Testis (tissue), 3 donors: Measurements from ENCODE around the gene LRRN4CL. TPM values are rescaled to one million over a fixed set of nuclear protein-coding genes. Genes with fewer than 3 reads are reported as not detected.
A peak's percentile ranks its signal among the peaks of the same experiment; 100 is the strongest.
"Not testable (repeated sequence)": the region's sequence is repeated elsewhere in the genome, so short reads cannot be mapped to it uniquely, and the experiment has no call there.

ENCODE experiments used
- DNase-seq: peaks from one replicate; pipeline ENCODE4 v3.0.0-alpha.2; 2019
- H3K27ac ChIP-seq, 2 donors: fragments of 200-600 bp; sonication (generic); one replicate each; pipeline ENCODE4 v1.5.1; 2019
- H3K27me3 ChIP-seq: fragments of 200-600 bp; sonication (generic); one replicate; pipeline ENCODE4 v1.5.1; 2019
- H3K36me3 ChIP-seq: fragments of 200-600 bp; sonication (generic); one replicate; pipeline ENCODE4 v1.5.1; 2017; ENCODE audit warnings: low read depth; ENCODE audit errors: missing control alignments
- H3K4me1 ChIP-seq: fragments of 200-600 bp; sonication (generic); one replicate; pipeline ENCODE4 v1.5.1; 2019
- H3K4me3 ChIP-seq, 2 donors: fragments of 200-600 bp; sonication (generic); one replicate each; pipeline ENCODE4 v1.5.1; 2017 to 2019
- H3K9me3 ChIP-seq: fragments of 200-600 bp; sonication (generic); one replicate; pipeline ENCODE4 v1.5.1; 2017
- POLR2A ChIP-seq: fragments of 450-650 bp; IDR thresholded peaks from one replicate; pipeline ENCODE4 v1.6.1; 2017; ENCODE audit warnings: antibody characterized with exemption, mild to moderate bottlenecking, moderate library complexity
- WGBS, 2 donors: methylation state at CpG; one replicate each; pipeline ENCODE4 v1.1.5; 2018; 5-methylcytosine and 5-hydroxymethylcytosine counted together
- intact Hi-C: fragments of 100-400 bp; cut with DNase I; formaldehyde crosslinking; loops from one replicate; pipeline ENCODE4 v1.15.1; 2023; ENCODE audit warnings: low total_unique reads
- polyA plus RNA-seq: library from polyadenylated mRNA; stranded (reverse); fragments of 350-450 nt; fragmentation: Illumina TruSeq; extraction: RNeasy Lipid Tissue Mini Kit (QIAGEN cat#74804); gene quantifications from one replicate; pipeline ENCODE4 v1.2.3, GENCODE V29; 2014; ENCODE audit warnings: low read depth, low replicate concordance; ENCODE audit not compliant: insufficient read depth
- total RNA-seq, 2 donors: library from RNA; depleted of rRNA; stranded (reverse); fragments of >200 nt; gene quantifications; one replicate each; pipeline ENCODE4 v1.2.3, GENCODE V29; 2016
- TF ChIP-seq, protein P1 (sequence below), 3 experiments: fragments of 450-650 bp in 2 of 3; fragments of 200-600 bp in 1 of 3; sonication (generic) in 1 of 3; IDR thresholded peaks; one replicate each; pipeline ENCODE4 v1.5.1; 2016 to 2019; ENCODE audit warnings: antibody characterized with exemption in 3 of 3, mild to moderate bottlenecking in 2 of 3, moderate library complexity in 1 of 3

LRRN4CL gene
- total and polyA plus RNA-seq, 3 donors from 2014 or later: 4.7 to 5.6 (median 5.0) TPM

DNA sequence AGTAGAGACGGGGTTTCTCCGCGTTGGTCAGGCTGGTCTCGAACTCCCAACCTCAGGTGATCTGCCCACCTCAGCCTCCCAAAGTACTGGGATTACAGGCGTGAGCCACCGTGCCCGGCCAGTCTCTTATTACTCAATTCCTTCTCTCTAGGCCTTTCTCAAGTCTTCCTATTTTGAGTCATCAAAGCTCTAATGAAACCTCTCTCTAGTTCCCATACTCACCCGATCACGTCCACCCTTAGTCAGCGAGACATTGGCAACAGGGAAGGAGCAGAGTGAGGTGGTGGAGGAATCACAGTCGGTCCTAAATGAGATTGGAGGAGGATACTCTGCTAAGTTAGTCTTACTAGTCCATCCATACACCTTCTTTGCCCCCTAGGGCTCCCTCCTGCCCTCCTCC, 12.9 kb upstream of the LRRN4CL start:
- no peaks in the 10 kb centered on the region for H3K9me3 ChIP-seq
- H3K27ac ChIP-seq: no peak overlapping the region
- TF ChIP-seq POLR2A: no peak
- TF ChIP-seq, protein P1, sequence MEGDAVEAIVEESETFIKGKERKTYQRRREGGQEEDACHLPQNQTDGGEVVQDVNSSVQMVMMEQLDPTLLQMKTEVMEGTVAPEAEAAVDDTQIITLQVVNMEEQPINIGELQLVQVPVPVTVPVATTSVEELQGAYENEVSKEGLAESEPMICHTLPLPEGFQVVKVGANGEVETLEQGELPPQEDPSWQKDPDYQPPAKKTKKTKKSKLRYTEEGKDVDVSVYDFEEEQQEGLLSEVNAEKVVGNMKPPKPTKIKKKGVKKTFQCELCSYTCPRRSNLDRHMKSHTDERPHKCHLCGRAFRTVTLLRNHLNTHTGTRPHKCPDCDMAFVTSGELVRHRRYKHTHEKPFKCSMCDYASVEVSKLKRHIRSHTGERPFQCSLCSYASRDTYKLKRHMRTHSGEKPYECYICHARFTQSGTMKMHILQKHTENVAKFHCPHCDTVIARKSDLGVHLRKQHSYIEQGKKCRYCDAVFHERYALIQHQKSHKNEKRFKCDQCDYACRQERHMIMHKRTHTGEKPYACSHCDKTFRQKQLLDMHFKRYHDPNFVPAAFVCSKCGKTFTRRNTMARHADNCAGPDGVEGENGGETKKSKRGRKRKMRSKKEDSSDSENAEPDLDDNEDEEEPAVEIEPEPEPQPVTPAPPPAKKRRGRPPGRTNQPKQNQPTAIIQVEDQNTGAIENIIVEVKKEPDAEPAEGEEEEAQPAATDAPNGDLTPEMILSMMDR (IDR thresholded peaks at IDR 0.05): no peak
- DNase-seq: no peak
- H3K4me3 ChIP-seq: no peak overlapping the region
- no peaks in the 10 kb centered on the region for H3K27me3 ChIP-seq
- WGBS, 2 donors: 93 to 95% methylated on average over 11 of the region's 11 CpGs
- H3K36me3 ChIP-seq: no peaks in the 10 kb centered on the region
- intact Hi-C loops: no loop called here
- peaks cover 17% of the 10 kb centered on the region for H3K4me1 ChIP-seq

DNA sequence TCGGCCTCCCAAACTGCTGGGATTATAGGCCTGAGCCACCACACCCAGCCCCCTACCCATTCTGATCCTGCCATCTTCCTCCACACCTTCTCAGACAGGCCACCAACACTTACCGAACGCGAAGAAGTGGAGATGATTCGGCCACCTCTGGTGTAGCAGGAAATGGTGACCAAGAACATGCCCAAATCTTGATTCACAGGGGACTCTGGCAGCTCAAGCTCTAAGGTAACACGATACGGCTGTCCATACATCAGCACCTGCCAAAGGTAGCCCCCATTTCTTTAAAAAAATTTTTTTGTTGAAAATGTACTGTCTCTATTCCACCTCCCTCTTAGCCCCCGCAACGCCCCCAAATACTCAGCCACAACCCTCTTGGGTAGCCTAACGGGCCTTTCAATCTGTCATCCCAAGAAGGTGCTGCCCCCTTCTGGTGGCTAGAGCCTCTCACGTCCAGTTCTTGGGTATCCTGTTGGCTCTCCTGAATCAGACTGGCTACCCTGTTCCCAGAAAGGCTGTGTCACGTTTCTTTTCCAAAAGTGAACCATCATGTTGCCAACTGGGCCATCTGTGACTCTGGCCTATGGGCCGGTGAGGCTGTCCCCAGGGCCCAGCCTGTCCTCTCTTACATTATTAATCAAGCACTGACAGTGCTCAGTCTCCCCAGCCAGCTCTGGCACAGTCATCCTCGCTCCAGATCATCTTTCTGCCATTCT, 5.3 kb upstream of the LRRN4CL start:
- H3K36me3 ChIP-seq: no peaks in the 10 kb centered on the region
- 59% methylated on average over 14 of the region's 14 CpGs for WGBS, 2 donors
- TF ChIP-seq POLR2A: no peak
- TF ChIP-seq, protein P1 (IDR thresholded peaks at IDR 0.05): peak; percentile 47 to 82 (median 48)

DNA sequence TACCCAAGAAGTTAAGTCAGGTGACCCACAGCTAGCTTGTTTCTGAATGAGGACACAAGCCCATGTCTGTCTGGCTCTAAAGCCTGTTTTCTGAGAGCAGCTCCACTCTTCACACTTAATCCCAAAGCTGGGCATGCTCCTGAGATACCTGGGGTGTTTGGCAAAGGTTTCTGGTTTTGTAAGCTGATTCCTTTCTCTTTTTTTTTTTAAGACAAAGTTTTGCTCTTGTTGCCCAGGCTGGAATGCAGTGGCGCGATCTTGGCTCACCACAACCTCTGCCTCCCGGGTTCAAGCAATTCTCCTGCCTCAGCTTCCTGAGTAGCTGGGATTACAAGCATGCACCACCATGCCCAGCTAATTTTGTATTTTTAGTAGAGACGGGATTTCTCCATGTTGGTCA, 4.3 kb upstream of the LRRN4CL start:
- H3K36me3 ChIP-seq, H3K9me3 ChIP-seq, H3K4me3 ChIP-seq, H3K27me3 ChIP-seq, H3K27ac ChIP-seq, intact Hi-C loops, DNase-seq: not testable (repeated sequence)
- H3K4me1 ChIP-seq: peaks cover 14% of the 10 kb centered on the region
- WGBS, 2 donors: 72 to 78% methylated on average over 4 of the region's 4 CpGs

More for the DNA sequence above, 5.3 kb upstream of the LRRN4CL start:
- peaks cover 9% of the 10 kb centered on the region for H3K4me1 ChIP-seq
- DNase-seq: peak; percentile 90
- H3K27ac ChIP-seq: no peak overlapping the region
- no peak overlapping the region for H3K4me3 ChIP-seq
- intact Hi-C loops: no loop called here
- H3K9me3 ChIP-seq: no peaks in the 10 kb centered on the region
- H3K27me3 ChIP-seq: no peaks in the 10 kb centered on the region

DNA sequence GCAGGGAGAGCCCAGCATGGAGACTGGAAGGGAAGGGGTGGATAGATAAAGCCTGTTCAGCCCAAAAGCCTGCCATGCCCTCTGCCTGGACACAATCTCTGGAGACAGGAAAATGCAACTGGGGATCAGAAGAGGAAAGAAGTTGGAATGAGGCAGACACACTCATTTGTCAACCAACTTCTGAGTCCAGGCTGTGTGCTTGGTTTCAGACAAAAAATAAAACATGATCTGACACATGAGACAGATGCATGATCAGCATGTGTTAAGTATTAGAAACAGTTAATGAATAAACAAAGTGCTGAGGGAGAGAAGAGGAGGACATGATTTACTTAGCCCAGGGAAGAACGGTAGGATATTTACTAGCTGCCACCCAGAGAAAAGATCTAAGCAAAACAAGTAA, 839 bp downstream of the LRRN4CL start:
- peak overlapping the region; percentile 44 to 61 for H3K27ac ChIP-seq
- 25 to 28% methylated on average over 1 of the region's 1 CpG for WGBS, 2 donors

DNA sequence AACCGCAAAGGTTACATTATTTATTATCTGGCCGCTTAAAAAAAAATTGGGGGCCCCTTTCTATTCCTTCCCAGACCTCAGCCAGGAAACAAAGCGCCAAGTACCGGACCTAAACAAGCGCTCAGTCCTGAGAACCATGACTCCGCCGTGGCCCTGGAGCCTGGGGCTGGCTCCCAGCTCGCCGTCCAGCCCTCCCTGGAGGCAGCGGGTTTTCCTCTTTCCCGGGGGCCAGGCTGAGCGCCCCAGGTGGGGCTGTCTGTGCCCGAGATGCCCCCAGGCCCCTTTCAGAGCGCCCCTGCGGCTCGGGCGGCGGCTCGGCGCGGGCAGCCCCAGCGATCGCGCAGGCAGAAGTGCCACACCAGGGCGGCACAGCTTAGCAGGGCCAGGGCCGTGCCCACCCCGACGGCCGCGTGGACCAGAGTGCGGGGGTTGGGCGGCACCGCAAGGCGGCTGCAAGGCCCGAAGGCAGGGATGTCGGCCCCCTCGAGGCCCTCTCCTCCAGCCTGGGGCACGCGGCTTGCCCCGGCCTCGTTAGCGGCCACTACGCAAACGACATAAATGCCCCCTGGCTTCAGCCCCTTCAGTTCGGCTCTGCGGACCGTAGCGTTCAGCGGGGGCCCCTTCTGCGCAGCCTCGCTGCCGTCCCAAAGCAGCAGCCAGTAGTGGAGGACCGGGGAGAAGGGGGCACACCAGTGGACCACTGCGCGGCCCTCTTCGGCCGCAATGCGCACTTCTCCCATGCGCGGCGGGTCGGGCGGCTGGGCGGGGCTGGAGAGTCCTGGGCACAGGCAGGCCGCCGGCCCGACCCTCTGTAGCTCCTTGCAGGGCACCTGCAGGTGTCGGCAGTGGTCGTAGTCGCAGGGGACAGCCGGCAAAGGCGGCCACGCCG, 1.6 kb downstream of the LRRN4CL start:
- Histone ChIP-seq H3K4me3 (peak overlapping the region; percentile 17 to 34), H3K9me3 (no peaks in the 10 kb centered on the region), H3K36me3 (no peaks in the 10 kb centered on the region), H3K27ac (peak overlapping the region; percentile 44 to 61), H3K27me3 (no peaks in the 10 kb centered on the region), H3K4me1 (peaks cover 19% of the 10 kb centered on the region)
- DNase-seq: no peak
- 38 to 66% methylated on average over 17 to 63 of the region's 74 CpGs for WGBS, 2 donors
- intact Hi-C loops: no loop called here
- no peak for TF ChIP-seq POLR2A
- TF ChIP-seq, protein P1 (IDR thresholded peaks at IDR 0.05): no peak

More for the DNA sequence above, 839 bp downstream of the LRRN4CL start:
- H3K36me3 ChIP-seq: no peaks in the 10 kb centered on the region
- H3K27me3 ChIP-seq: no peaks in the 10 kb centered on the region
- no peak for DNase-seq
- TF ChIP-seq, protein P1 (IDR thresholded peaks at IDR 0.05): no peak
- TF ChIP-seq POLR2A: no peak
- peak overlapping the region; percentile 17 to 34 for H3K4me3 ChIP-seq
- H3K9me3 ChIP-seq: no peaks in the 10 kb centered on the region
- peaks cover 19% of the 10 kb centered on the region for H3K4me1 ChIP-seq
- intact Hi-C loops: no loop called here
